Prostate gland (tissue), 2 donors: ENCODE measurements around the gene NXN. TPM values are rescaled to one million over a fixed set of nuclear protein-coding genes. Genes with fewer than 3 reads are reported as not detected.

Experiments used
- DNase-seq: peaks from one replicate; pipeline ENCODE4 v3.0.0-alpha.2; 2019; ENCODE audit warnings: low spot score
- H3K27ac ChIP-seq, 2 donors: fragments of 200-600 bp; sonication (generic); 2 replicates each; pipeline ENCODE4 v1.5.1; 2017 to 2019
- H3K27me3 ChIP-seq: fragments of 200-600 bp; sonication (generic); replicated peaks from 2 replicates; pipeline ENCODE4 v1.5.1; 2019; ENCODE audit not compliant: insufficient read depth
- H3K36me3 ChIP-seq, 2 donors: fragments of 200-600 bp; sonication (generic); 1 replicate in 1 of 2; 2 replicates in 1 of 2; pipeline versions ENCODE4 v1.5.1 to v1.8.1; 2017 to 2019
- H3K4me1 ChIP-seq: fragments of 200-600 bp; sonication (generic); replicated peaks from 2 replicates; pipeline ENCODE4 v1.5.1; 2019
- H3K4me3 ChIP-seq, 2 donors: fragments of 200-600 bp; sonication (generic); 2 replicates each; pipeline ENCODE4 v1.5.1; 2017 to 2019
- H3K9me3 ChIP-seq: fragments of 200-600 bp; sonication (generic); 2 replicates; pipeline ENCODE4 v1.5.1; 2017
- POLR2A ChIP-seq: fragments of 450-650 bp; IDR thresholded peaks from one replicate; pipeline ENCODE4 v1.6.1; 2016; ENCODE audit warnings: antibody characterized with exemption, mild to moderate bottlenecking
- POLR2AphosphoS5 ChIP-seq: sonication (generic); formaldehyde crosslinking; IDR thresholded peaks from one replicate; pipeline ENCODE4 v1.6.1; 2017; ENCODE audit warnings: antibody characterized with exemption
- WGBS: methylation state at CpG from one replicate; pipeline ENCODE4 v1.1.5; 2018; 5-methylcytosine and 5-hydroxymethylcytosine counted together
- intact Hi-C: fragments of 100-400 bp; cut with DNase I; formaldehyde crosslinking; loops from one replicate; pipeline ENCODE4 v1.14.2; 2022
- total RNA-seq, 2 donors: library from RNA; depleted of rRNA; stranded (reverse); fragments of >200 nt; gene quantifications; one replicate each; pipeline ENCODE4 v1.1.0, GENCODE V29; 2016
- TF ChIP-seq, protein P1 (sequence below), 4 experiments: fragments of 200-600 bp in 2 of 4; fragments of 450-650 bp in 2 of 4; sonication (generic) in 2 of 4; IDR thresholded peaks; 1 replicate in 3 of 4; 2 replicates in 1 of 4; pipeline ENCODE4 v1.5.1; 2016 to 2019; ENCODE audit warnings: antibody characterized with exemption in 4 of 4, mild to moderate bottlenecking in 2 of 4, moderate library complexity in 2 of 4

Gene NXN
- total RNA-seq, 2 donors from 2014 or later, result 56.2 to 56.7 TPM

DNA sequence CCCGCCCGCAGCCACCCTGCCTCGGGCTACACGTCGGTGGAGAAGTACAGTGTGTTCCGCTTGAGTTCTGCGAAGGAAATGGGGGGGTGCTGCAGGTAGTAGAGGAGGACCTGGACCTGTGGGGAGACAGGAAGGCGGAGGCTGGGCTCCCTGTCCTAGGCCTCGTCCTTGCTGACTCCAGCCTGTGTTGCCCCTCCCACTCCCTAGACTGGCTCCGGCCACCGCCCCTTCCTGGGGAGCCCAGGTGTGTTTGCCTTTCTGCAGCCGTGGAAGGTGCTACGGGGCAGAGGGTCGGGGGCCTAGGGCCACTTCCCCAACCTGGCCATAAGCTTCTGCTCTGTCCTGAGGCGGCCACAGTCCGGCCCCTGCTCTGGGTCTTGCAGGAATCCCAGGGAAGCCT is 26.5 kb upstream of the NXN start:
- intact Hi-C loops, result loop anchor here (5.0 kb wide), 1 partner anchor 51 kb away; no protein-coding TSS in a partner anchor
- Histone ChIP-seq H3K4me3 (peak overlapping the region in 1 of 2 donors; percentile 10), H3K27ac (peak overlapping the region; percentile 63 to 68), H3K9me3 (no peaks in the 10 kb centered on the region), H3K4me1 (peaks cover 28% of the 10 kb centered on the region), H3K27me3 (no peaks in the 10 kb centered on the region), H3K36me3 (peaks cover 3 to 7% of the 10 kb centered on the region in 2 donors)
- peak; percentile 53 for DNase-seq
- WGBS, result 18% methylated on average over 14 of the region's 16 CpGs
- TF ChIP-seq, protein P1, sequence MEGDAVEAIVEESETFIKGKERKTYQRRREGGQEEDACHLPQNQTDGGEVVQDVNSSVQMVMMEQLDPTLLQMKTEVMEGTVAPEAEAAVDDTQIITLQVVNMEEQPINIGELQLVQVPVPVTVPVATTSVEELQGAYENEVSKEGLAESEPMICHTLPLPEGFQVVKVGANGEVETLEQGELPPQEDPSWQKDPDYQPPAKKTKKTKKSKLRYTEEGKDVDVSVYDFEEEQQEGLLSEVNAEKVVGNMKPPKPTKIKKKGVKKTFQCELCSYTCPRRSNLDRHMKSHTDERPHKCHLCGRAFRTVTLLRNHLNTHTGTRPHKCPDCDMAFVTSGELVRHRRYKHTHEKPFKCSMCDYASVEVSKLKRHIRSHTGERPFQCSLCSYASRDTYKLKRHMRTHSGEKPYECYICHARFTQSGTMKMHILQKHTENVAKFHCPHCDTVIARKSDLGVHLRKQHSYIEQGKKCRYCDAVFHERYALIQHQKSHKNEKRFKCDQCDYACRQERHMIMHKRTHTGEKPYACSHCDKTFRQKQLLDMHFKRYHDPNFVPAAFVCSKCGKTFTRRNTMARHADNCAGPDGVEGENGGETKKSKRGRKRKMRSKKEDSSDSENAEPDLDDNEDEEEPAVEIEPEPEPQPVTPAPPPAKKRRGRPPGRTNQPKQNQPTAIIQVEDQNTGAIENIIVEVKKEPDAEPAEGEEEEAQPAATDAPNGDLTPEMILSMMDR (IDR thresholded peaks at IDR 0.05), result no peak
- TF ChIP-seq POLR2AphosphoS5 (peak; percentile 8), POLR2A (no peak)

DNA sequence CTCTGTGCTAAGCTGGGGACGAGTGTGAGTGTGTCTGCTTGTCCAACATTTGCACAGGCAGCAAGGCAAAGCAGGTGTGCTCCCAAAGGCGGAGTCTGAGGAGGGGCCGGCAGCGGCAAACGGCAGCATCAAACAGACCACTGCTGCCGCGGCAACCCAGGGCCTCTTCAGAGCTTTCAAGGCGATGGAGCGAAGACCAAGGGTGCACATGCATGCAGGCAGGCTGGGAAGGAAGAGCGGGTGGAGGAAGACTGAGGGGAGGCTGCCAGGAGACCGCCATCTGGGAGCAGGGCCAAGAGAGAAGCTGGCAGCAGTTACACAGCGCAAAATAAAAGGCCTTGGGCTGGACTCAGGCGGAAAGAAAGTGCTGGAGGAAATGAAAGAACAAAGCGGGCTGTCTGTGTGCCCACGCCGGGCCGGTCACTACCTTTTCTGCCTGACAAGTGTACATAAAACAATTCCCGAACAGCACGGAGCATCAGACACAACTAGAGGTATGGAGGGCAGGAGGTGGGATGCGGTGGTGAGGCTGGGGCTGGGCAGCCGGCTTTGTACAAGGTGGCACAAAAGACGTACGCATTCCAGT is 25.9 kb upstream of the NXN start:
- Histone ChIP-seq H3K27ac (peak overlapping the region; percentile 63 to 68), H3K4me3 (peak overlapping the region in 1 of 2 donors; percentile 10), H3K36me3 (peaks cover 3 to 7% of the 10 kb centered on the region in 2 donors), H3K9me3 (no peaks in the 10 kb centered on the region), H3K27me3 (no peaks in the 10 kb centered on the region), H3K4me1 (peaks cover 30% of the 10 kb centered on the region)
- peak; percentile 77 for DNase-seq
- WGBS, result 11% methylated on average over 23 of the region's 23 CpGs
- TF ChIP-seq POLR2A (no peak), POLR2AphosphoS5 (peak; percentile 66)
- intact Hi-C loops, result loop anchor here (5.0 kb wide), 1 partner anchor 52 kb away; no protein-coding TSS in a partner anchor

DNA sequence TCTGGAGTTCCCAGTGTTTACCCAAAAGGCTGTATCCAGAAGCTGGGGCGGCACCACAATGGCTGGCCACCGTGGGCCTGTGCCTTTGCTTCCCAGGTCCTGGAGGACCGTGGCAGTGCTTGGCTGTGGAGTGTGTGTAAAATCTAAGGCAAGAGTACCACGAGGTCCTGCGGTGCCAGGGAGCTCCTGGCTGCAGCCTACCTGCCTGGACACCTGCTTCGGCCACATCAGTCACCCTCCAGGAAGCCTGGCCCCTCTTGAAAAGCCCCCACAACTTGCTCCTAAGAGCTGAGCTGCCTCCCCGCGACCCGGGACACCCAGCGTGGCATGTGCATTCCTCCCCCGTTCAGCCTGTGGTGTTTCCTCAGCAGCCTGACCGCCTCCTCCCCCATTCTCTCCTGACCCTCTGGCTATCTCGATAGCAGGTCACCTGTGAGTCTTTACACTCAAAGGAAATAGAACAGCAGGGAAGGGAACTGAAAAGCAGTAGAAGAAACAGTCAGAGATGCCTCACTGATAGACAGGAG is 25.3 kb upstream of the NXN start:
- Histone ChIP-seq H3K27ac (peak overlapping the region; percentile 63 to 68), H3K27me3 (no peaks in the 10 kb centered on the region), H3K9me3 (no peaks in the 10 kb centered on the region), H3K36me3 (peaks cover 3 to 7% of the 10 kb centered on the region in 2 donors), H3K4me3 (no peak overlapping the region), H3K4me1 (peaks cover 30% of the 10 kb centered on the region)
- intact Hi-C loops, result loop anchor here (5.0 kb wide), 2 partner anchors 42 to 52 kb away; no protein-coding TSS in a partner anchor
- 62% methylated on average over 12 of the region's 13 CpGs for WGBS
- no peak for TF ChIP-seq POLR2AphosphoS5
- TF ChIP-seq, protein P1 (IDR thresholded peaks at IDR 0.05), result no peak
- no peak for TF ChIP-seq POLR2A
- no peak for DNase-seq

DNA sequence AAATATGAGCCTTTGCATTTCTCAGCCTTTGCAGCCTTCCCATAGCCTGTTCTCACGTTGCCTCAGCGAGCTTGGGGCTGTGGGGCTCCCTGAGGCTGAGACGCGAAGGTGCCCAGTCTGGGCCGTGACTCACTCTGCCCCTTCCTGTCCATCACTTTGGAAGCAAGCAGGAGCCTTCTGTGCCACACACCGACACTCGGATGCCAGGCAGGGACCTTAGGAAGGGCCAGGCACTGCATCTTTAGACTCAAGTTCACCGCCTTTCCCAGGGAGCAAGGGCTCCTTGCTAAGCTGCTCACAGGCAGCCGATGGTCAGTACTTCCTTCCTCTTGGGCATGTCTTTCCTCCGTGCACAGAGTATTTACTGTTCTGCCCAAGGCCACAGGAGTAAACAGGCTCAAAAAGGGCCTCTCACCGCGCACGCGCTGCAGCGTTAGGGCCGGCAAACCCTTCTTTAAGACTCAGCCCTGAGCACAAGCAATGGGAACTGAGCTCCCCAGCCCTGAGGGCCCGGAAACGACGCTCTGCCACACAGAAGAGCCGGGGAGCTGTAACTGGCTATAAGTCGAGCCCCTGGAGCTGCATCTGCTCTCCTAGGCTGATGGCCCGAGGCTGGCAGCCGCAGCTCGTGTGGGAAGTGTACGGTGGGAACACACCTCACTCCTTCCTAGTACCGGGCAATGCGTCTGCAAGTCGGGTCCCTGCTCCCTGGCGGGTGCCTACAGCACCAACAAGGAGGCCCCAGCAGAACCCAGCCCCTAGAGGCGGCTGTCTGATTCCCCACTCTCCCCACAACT is 24.6 kb upstream of the NXN start:
- no peaks in the 10 kb centered on the region for H3K9me3 ChIP-seq
- H3K4me3 ChIP-seq, result no peak overlapping the region
- WGBS, result 78% methylated on average over 30 of the region's 30 CpGs
- H3K27me3 ChIP-seq, result no peaks in the 10 kb centered on the region
- peaks cover 0 to 7% of the 10 kb centered on the region in 2 donors for H3K36me3 ChIP-seq
- TF ChIP-seq, protein P1 (IDR thresholded peaks at IDR 0.05), result no peak
- TF ChIP-seq POLR2AphosphoS5, result no peak
- TF ChIP-seq POLR2A, result no peak
- H3K4me1 ChIP-seq, result peaks cover 30% of the 10 kb centered on the region
- intact Hi-C loops, result loop anchor here (5.0 kb wide), 1 partner anchor 43 kb away; no protein-coding TSS in a partner anchor
- DNase-seq, result no peak
- H3K27ac ChIP-seq, result peak overlapping the region in 1 of 2 donors; percentile 68

DNA sequence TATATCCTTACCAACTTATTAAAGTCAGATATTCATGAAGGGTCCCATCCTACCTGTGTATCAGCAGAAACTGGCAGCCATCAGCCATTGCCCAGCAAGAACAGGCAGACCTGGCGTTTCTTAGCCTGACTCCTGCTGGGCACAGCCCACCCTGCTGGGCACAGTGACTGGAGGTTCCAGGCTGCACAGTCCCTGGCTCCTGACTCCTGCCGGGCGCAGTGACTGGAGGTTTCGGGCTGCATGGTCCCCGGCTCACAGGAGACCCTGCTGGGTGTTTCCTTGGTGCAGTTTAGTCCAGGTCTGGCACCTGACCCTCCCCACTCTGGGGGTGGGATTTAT is 24.0 kb upstream of the NXN start:
- Histone ChIP-seq H3K27ac (peak overlapping the region in 1 of 2 donors; percentile 68), H3K36me3 (peaks cover 0 to 7% of the 10 kb centered on the region in 2 donors)

More for the DNA sequence above, 24.0 kb upstream of the NXN start:
- TF ChIP-seq POLR2A (no peak), POLR2AphosphoS5 (no peak)
- TF ChIP-seq, protein P1 (IDR thresholded peaks at IDR 0.05), result no peak
- intact Hi-C loops, result loop anchor here (5.0 kb wide), 1 partner anchor 44 kb away; no protein-coding TSS in a partner anchor
- H3K4me1 ChIP-seq, result peaks cover 30% of the 10 kb centered on the region
- no peak for DNase-seq
- H3K9me3 ChIP-seq, result no peaks in the 10 kb centered on the region
- no peak overlapping the region for H3K4me3 ChIP-seq
- 88% methylated on average over 5 of the region's 5 CpGs for WGBS
- no peaks in the 10 kb centered on the region for H3K27me3 ChIP-seq
